OCI-LY7 (cell line): ENCODE data around the gene GPR153. TPM values are rescaled to one million over a fixed set of nuclear protein-coding genes. Genes with fewer than 3 reads are reported as not detected.

Source experiments
- BruUV-seq: library from RNA; stranded (reverse); fragments of 400-500 nt; replicated peaks from 2 replicates; lab custom pipeline; 2021; lab: Mats Ljungman, UMichigan
- CTCF ChIA-PET: fragments of 300-600 bp; sonication (Branson Sonifier 250); formaldehyde crosslinking; loops from one replicate; lab custom pipeline; 2022; ENCODE audit warnings: antibody characterized with exemption; ENCODE audit not compliant: unreplicated experiment; lab: Charles Lee
- POLR2A ChIA-PET: fragments of 300-600 bp; sonication (Branson Sonifier 250); formaldehyde crosslinking; loops from one replicate; lab custom pipeline; 2022; ENCODE audit warnings: antibody characterized with exemption; lab: Charles Lee
- DNase-seq: peaks from one replicate; pipeline ENCODE4 v3.0.0-alpha.2; 2015; ENCODE audit warnings: low spot score
- H2AFZ ChIP-seq: fragments of 200-600 bp; sonication (generic), shearing (Covaris generic); 2 replicates; pipeline ENCODE4 v1.6.1; 2014; ENCODE audit warnings: mild to moderate bottlenecking, antibody characterized with exemption, low read length, moderate library complexity
- H3K27ac ChIP-seq: fragments of 200-600 bp; sonication (generic); 2 replicates; pipeline ENCODE4 v1.5.1; 2014; ENCODE audit warnings: mixed run types, low read depth, mild to moderate bottlenecking, moderate library complexity, low read length, inconsistent platforms; ENCODE audit not compliant: poor library complexity, severe bottlenecking
- H3K36me3 ChIP-seq: fragments of 200-600 bp; sonication (generic); 2 replicates; pipeline ENCODE4 v1.6.1; 2014; ENCODE audit warnings: mild to moderate bottlenecking, antibody characterized with exemption, low read length, moderate library complexity, mixed read lengths; ENCODE audit not compliant: insufficient read depth
- H3K4me1 ChIP-seq: fragments of 200-600 bp; sonication (generic); 2 replicates; pipeline ENCODE4 v1.5.1; 2014; ENCODE audit warnings: mild to moderate bottlenecking, low read length; ENCODE audit not compliant: insufficient read depth, poor library complexity, severe bottlenecking
- H3K4me2 ChIP-seq: fragments of 200-600 bp; sonication (generic); 2 replicates; pipeline ENCODE4 v1.6.1; 2014; ENCODE audit warnings: mild to moderate bottlenecking, low read length
- H3K4me3 ChIP-seq: fragments of 200-600 bp; sonication (generic); 2 replicates; pipeline ENCODE4 v1.5.1; 2014; ENCODE audit warnings: mild to moderate bottlenecking, low read depth, low read length; ENCODE audit not compliant: poor library complexity, severe bottlenecking
- H3K79me2 ChIP-seq: fragments of 200-600 bp; sonication (generic); 2 replicates; pipeline ENCODE4 v1.6.1; 2016; ENCODE audit warnings: low read depth, mild to moderate bottlenecking, low read length, moderate library complexity, mixed read lengths; ENCODE audit not compliant: insufficient read depth
- H3K9me2 ChIP-seq: fragments of 200-600 bp; sonication (generic); 2 replicates; pipeline ENCODE4 v1.6.1; 2016; ENCODE audit warnings: mild to moderate bottlenecking, low read length, mixed read lengths; ENCODE audit not compliant: insufficient read depth
- H3K9me3 ChIP-seq: fragments of 200-600 bp; sonication (generic); 2 replicates; pipeline ENCODE4 v1.6.1; 2014; ENCODE audit warnings: mild to moderate bottlenecking, mixed run types, low read length, mixed read lengths
- H4K20me1 ChIP-seq: fragments of 200-600 bp; sonication (generic); 2 replicates; pipeline ENCODE4 v1.6.1; 2014; ENCODE audit warnings: mild to moderate bottlenecking, antibody characterized with exemption, low read length, moderate library complexity, mixed read lengths; ENCODE audit not compliant: insufficient read depth
- CTCF ChIP-seq: fragments of 200-600 bp; sonication (generic); conservative IDR thresholded peaks from 2 replicates; pipeline ENCODE4 v1.5.1; 2014; ENCODE audit warnings: mild to moderate bottlenecking, antibody characterized with exemption, low read length, moderate library complexity, mixed read lengths
- EZH2phosphoT487 ChIP-seq: fragments of 200-600 bp; sonication (generic); IDR thresholded peaks from 2 replicates; pipeline ENCODE4 v1.6.1; 2018; ENCODE audit warnings: low read depth, borderline replicate concordance, mild to moderate bottlenecking, mixed run types, antibody characterized with exemption, low read length, moderate library complexity, mixed read lengths
- intact Hi-C: fragments of 100-400 bp; cut with micrococcal nuclease; formaldehyde crosslinking; loops from one replicate; pipeline ENCODE4 v1.10.0; 2022; ENCODE audit not compliant: unreplicated experiment
- total RNA-seq, 2 experiments: library from RNA; depleted of rRNA in 1 of 2; stranded (reverse); fragments of >200 nt in 1 of 2; shearing (Covaris generic) in 1 of 2; gene quantifications; 2 replicates each; pipeline ENCODE4 v1.2.3, GENCODE V29; 2014 to 2022

The GPR153 gene
- total RNA-seq, 2 experiments from 2014 or later = not detected

DNA sequence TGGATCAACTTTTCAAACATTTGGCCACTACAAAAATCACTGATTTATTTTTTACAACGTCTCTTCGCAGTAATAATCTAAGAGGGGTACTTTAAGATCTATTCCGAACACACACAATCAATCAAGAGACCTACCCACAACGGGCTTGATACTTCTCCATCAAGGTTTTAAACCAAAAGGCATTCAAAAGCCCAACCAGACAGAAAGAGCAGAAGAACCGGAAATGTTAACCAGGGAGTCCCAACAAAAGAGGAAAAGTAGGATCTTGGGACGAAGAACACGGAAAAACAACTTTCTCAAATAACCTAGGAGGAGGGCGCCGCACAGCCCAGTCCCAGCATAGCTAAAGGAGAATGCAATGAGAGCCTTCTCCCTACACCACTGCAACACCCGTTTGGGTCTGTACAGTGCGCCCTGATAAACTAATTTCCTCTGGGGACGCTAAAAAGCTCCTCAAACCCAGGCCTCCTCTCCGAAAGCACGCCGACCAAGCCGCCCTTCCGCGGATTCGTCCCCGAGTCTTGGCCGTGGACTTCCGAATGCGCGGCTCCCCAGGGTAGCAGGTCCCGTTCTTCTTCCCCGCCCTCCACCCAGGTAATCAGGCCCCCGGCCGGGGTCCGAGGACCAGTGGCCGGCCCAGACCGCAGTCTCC lies 62.1 kb downstream of the GPR153 start:
- peak; percentile 41 for DNase-seq
- BruUV-seq = no TSS peak

GRCh38 chr1:6197746-6198427 lies 63.0 kb downstream of the GPR153 start:
- CTCF ChIA-PET = interaction anchor here (1.0 kb wide), 1 partner anchor 13 kb away, joined by 3 read pairs; no protein-coding TSS in a partner anchor
- intact Hi-C loops = loop anchor here (2.0 to 5.0 kb wide), 2 partner anchors 39 to 205 kb away; partner anchors contain the start of genes ICMT and NPHP4
- TF ChIP-seq EZH2phosphoT487 (no peak), CTCF (no peak)
- H2AFZ ChIP-seq = no peak overlapping the region
- POLR2A ChIA-PET = no interaction called here
- H3K79me2 ChIP-seq = peaks cover 63% of the 10 kb centered on the region
- no peak for DNase-seq
- H3K27ac ChIP-seq = peak overlapping the region; percentile 53
- H3K4me3 ChIP-seq = peak overlapping the region; percentile 93
- no peaks in the 10 kb centered on the region for H3K9me2 ChIP-seq
- no TSS peak for BruUV-seq
- no peaks in the 10 kb centered on the region for H3K9me3 ChIP-seq
- H3K36me3 ChIP-seq = peaks cover 63% of the 10 kb centered on the region
- peak overlapping the region; percentile 96 for H3K4me2 ChIP-seq
- H3K4me1 ChIP-seq = peaks cover 31% of the 10 kb centered on the region
- H4K20me1 ChIP-seq = peaks cover 24% of the 10 kb centered on the region

More for the DNA sequence above, 62.1 kb downstream of the GPR153 start:
- POLR2A ChIA-PET = no interaction called here
- peak overlapping the region; percentile 93 for H3K4me3 ChIP-seq
- no peaks in the 10 kb centered on the region for H3K9me3 ChIP-seq
- peaks cover 54% of the 10 kb centered on the region for H3K36me3 ChIP-seq
- H3K79me2 ChIP-seq = peaks cover 60% of the 10 kb centered on the region
- H3K27ac ChIP-seq = peak overlapping the region; percentile 53
- peak overlapping the region; percentile 96 for H3K4me2 ChIP-seq
- no peak for TF ChIP-seq CTCF
- TF ChIP-seq EZH2phosphoT487 = no peak
- CTCF ChIA-PET = interaction anchor here (1.0 kb wide), 1 partner anchor 13 kb away, joined by 3 read pairs; no protein-coding TSS in a partner anchor
- peaks cover 31% of the 10 kb centered on the region for H3K4me1 ChIP-seq
- no peak overlapping the region for H2AFZ ChIP-seq
- H3K9me2 ChIP-seq = no peaks in the 10 kb centered on the region
- intact Hi-C loops = loop anchor here (1.0 to 5.0 kb wide), 3 partner anchors 39 to 206 kb away; partner anchors contain the start of genes ICMT and NPHP4
- H4K20me1 ChIP-seq = peaks cover 24% of the 10 kb centered on the region

Other genes starting within 250 kb of the GPR153 start
- 42.1 and 46.7 TPM in 2 replicates for gene KCNAB2, start 215.2 kb downstream of the GPR153 start, total RNA-seq (2014; rRNA removed; shearing (Covaris generic))
- 120 and 133 TPM in 2 replicates for gene KCNAB2, start 215.2 kb downstream of the GPR153 start, total RNA-seq (2022)
- 0.19 and 0.93 TPM in 2 replicates for gene CHD5, start 80.8 kb downstream of the GPR153 start, total RNA-seq (2014; rRNA removed; shearing (Covaris generic))
- gene CHD5, start 80.8 kb downstream of the GPR153 start, total RNA-seq (2022) = 0.38 and 0.55 TPM in 2 replicates
- 249 and 330 TPM in 2 replicates for gene RPL22, start 61.5 kb downstream of the GPR153 start, total RNA-seq (2014; rRNA removed; shearing (Covaris generic))
- gene RPL22, start 61.5 kb downstream of the GPR153 start, total RNA-seq (2022) = 589 and 605 TPM in 2 replicates
- not detected in 2 replicates for gene RNF207, start 55.0 kb downstream of the GPR153 start, total RNA-seq (2014; rRNA removed; shearing (Covaris generic))
- gene RNF207, start 55.0 kb downstream of the GPR153 start, total RNA-seq (2022) = not detected in 2 replicates
- 54.0 and 57.0 TPM in 2 replicates for gene ICMT, start 25.1 kb downstream of the GPR153 start, total RNA-seq (2014; rRNA removed; shearing (Covaris generic))
- gene ICMT, start 25.1 kb downstream of the GPR153 start, total RNA-seq (2022) = 42.2 and 48.0 TPM in 2 replicates
- not detected in 2 replicates for gene HES3, start 16.9 kb downstream of the GPR153 start, total RNA-seq (2014; rRNA removed; shearing (Covaris generic))
- gene HES3, start 16.9 kb downstream of the GPR153 start, total RNA-seq (2022) = not detected in 2 replicates
- 16.8 and 23.4 TPM in 2 replicates for gene ACOT7, start 132.7 kb upstream of the GPR153 start, total RNA-seq (2014; rRNA removed; shearing (Covaris generic))
- 50.5 and 53.6 TPM in 2 replicates for gene ACOT7, start 132.7 kb upstream of the GPR153 start, total RNA-seq (2022)
- gene HES2, start 158.8 kb upstream of the GPR153 start, total RNA-seq (2014; rRNA removed; shearing (Covaris generic)) = not detected in 2 replicates
- gene HES2, start 158.8 kb upstream of the GPR153 start, total RNA-seq (2022) = not detected in 2 replicates
- not detected in 2 replicates for gene ESPN, start 163.7 kb upstream of the GPR153 start, total RNA-seq (2014; rRNA removed; shearing (Covaris generic))
- not detected in 2 replicates for gene ESPN, start 163.7 kb upstream of the GPR153 start, total RNA-seq (2022)
- gene TNFRSF25, start 205.1 kb upstream of the GPR153 start, total RNA-seq (2014; rRNA removed; shearing (Covaris generic)) = 1.7 and 2.8 TPM in 2 replicates
- gene TNFRSF25, start 205.1 kb upstream of the GPR153 start, total RNA-seq (2022) = 0.65 and 1.7 TPM in 2 replicates
- 0.67 and 1.6 TPM in 2 replicates for gene PLEKHG5, start 230.6 kb upstream of the GPR153 start, total RNA-seq (2014; rRNA removed; shearing (Covaris generic))
- gene PLEKHG5, start 230.6 kb upstream of the GPR153 start, total RNA-seq (2022) = 1.7 and 2.4 TPM in 2 replicates